ENCODE results near the gene MTG1.
"Not testable (repeated sequence)": the region's sequence is repeated elsewhere in the genome, so short reads cannot be mapped to it uniquely, and the experiment has no call there.

The MTG1 gene

GRCh38 chr10:133365461-133366129 is 28.4 kb upstream of the MTG1 start:
- no peak overlapping the region for H3K4me3 ChIP-seq (ENCODE audit: low read depth, low read length)
- no peak for TF ChIP-seq CTCF (IDR thresholded peaks at IDR 0.05; ENCODE audit: low read depth, low read length)

GRCh38 chr10:133366130-133366478 is 27.9 kb upstream of the MTG1 start:
- TF ChIP-seq CTCF (IDR thresholded peaks at IDR 0.05; ENCODE audit: low read depth, low read length) = no peak
- no peak overlapping the region for H3K4me3 ChIP-seq (ENCODE audit: low read depth, low read length)

- no peak for TF ChIP-seq CTCF (IDR thresholded peaks at IDR 0.05; ENCODE audit: low read depth, low read length)
- H3K4me3 ChIP-seq (ENCODE audit: low read depth, low read length) = no peak overlapping the region
Observed at GRCh38 chr10:133366751-133367150, 27.2 kb upstream of the MTG1 start.

- H3K4me3 ChIP-seq (ENCODE audit: low read depth, low read length) = not testable (repeated sequence)
Observed at GRCh38 chr10:133367461-133367860, 26.5 kb upstream of the MTG1 start.

- no peak overlapping the region for H3K4me3 ChIP-seq (ENCODE audit: low read depth, low read length)
- TF ChIP-seq CTCF (IDR thresholded peaks at IDR 0.05; ENCODE audit: low read depth, low read length) = no peak
Observed at GRCh38 chr10:133368153-133368552, 25.8 kb upstream of the MTG1 start.

GRCh38 chr10:133370030-133370786 is 23.7 kb upstream of the MTG1 start:
- TF ChIP-seq CTCF (IDR thresholded peaks at IDR 0.05; ENCODE audit: low read depth, low read length) = no peak
- H3K4me3 ChIP-seq (ENCODE audit: low read depth, low read length) = no peak overlapping the region

- peak overlapping the region; percentile 75 for H3K4me3 ChIP-seq (ENCODE audit: low read depth, low read length)
Observed at GRCh38 chr10:133372507-133372906, 21.4 kb upstream of the MTG1 start.

More at GRCh38 chr10:133372507-133372906, 21.4 kb upstream of the MTG1 start:
- TF ChIP-seq CTCF (IDR thresholded peaks at IDR 0.05; ENCODE audit: low read depth, low read length) = no peak
